Body of pancreas (tissue), 4 donors: ENCODE measurements around the gene HGFAC. TPM values are rescaled to one million over a fixed set of nuclear protein-coding genes. Genes with fewer than 3 reads are reported as not detected.

ENCODE experiments used
- ATAC-seq: fragments of 150-250 bp; one replicate; pipeline ENCODE4 v1.9.1; 2016
- DNase-seq, 4 donors: peaks; one replicate each; pipeline ENCODE4 v3.0.0-alpha.2; 2019
- H3K27ac ChIP-seq, 4 donors: fragments of 200-600 bp; sonication (generic); 1 replicate in 3 of 4; 2 replicates in 1 of 4; pipeline versions ENCODE4 v1.5.1 to v1.6.1; 2016 to 2019; ENCODE audit warnings: mild to moderate bottlenecking in 1 of 4, mixed read lengths in 1 of 4, moderate library complexity in 1 of 4
- H3K27me3 ChIP-seq, 2 donors: fragments of 200-600 bp; sonication (generic); one replicate each; pipeline ENCODE4 v1.6.0; 2016; ENCODE audit warnings: mild to moderate bottlenecking in 1 of 2
- H3K36me3 ChIP-seq, 2 donors: fragments of 200-600 bp; sonication (generic); replicated peaks in 1 of 2; 2 replicates each; pipeline ENCODE4 v1.5.1; 2016; ENCODE audit warnings: low read depth in 2 of 2; ENCODE audit not compliant: insufficient read depth in 1 of 2
- H3K4me1 ChIP-seq: fragments of 200-600 bp; sonication (generic); one replicate; pipeline ENCODE4 v1.6.0; 2016
- H3K4me3 ChIP-seq, 2 donors: fragments of 200-600 bp; sonication (generic); 1 replicate in 1 of 2; 2 replicates in 1 of 2; pipeline ENCODE4 v1.5.1; 2016 to 2019
- H3K9me3 ChIP-seq, 3 donors: fragments of 200-600 bp; sonication (generic); 1 replicate in 2 of 3; 2 replicates in 1 of 3; pipeline ENCODE4 v1.5.1; 2016
- CTCF ChIP-seq, 7 experiments: fragments of 450-650 bp in 4 of 7; fragments of 200-600 bp in 3 of 7; sonication (generic) in 3 of 7; IDR thresholded peaks; one replicate each; pipeline ENCODE4 v1.5.1; 2016 to 2019; ENCODE audit warnings: antibody characterized with exemption in 7 of 7
- POLR2A ChIP-seq, 3 donors: fragments of 450-650 bp; IDR thresholded peaks; one replicate each; pipeline ENCODE4 v1.6.1; 2016; ENCODE audit warnings: antibody characterized with exemption in 3 of 3, mild to moderate bottlenecking in 2 of 3
- WGBS, 2 donors: methylation state at CpG; one replicate each; pipeline ENCODE4 v1.1.5; 2017; 5-methylcytosine and 5-hydroxymethylcytosine counted together
- intact Hi-C: fragments of 100-400 bp; cut with DNase I; formaldehyde crosslinking; loops from one replicate; pipeline ENCODE4 v1.15.1; 2023
- total RNA-seq, 2 donors: library from RNA; depleted of rRNA; stranded (reverse); fragments of >200 nt; gene quantifications; one replicate each; pipeline ENCODE4 v1.1.0, GENCODE V29; 2016

The HGFAC gene
- total RNA-seq, 2 donors from 2014 or later = 0.78 TPM; not detected in 1

- Histone ChIP-seq H3K27me3 (no peaks in the 10 kb centered on the region), H3K9me3 (no peaks in the 10 kb centered on the region), H3K4me1 (peaks cover 21% of the 10 kb centered on the region), H3K27ac (no peak overlapping the region), H3K4me3 (no peak overlapping the region), H3K36me3 (no peaks in the 10 kb centered on the region)
- ATAC-seq (no peak), DNase-seq (no peak)
- 94 to 97% methylated on average over 14 to 47 of the region's 53 CpGs for WGBS, 2 donors
- TF ChIP-seq CTCF (IDR thresholded peaks at IDR 0.05) = no peak
- TF ChIP-seq POLR2A (IDR thresholded peaks at IDR 0.05) = no peak
- intact Hi-C loops = no loop called here
These were observed 5.9 kb downstream of the HGFAC start for GRCh38 chr4:3447431-3448395.

GRCh38 chr4:3449047-3449573, 7.3 kb downstream of the HGFAC start:
- Histone ChIP-seq H3K9me3 (no peaks in the 10 kb centered on the region), H3K4me1 (peaks cover 15% of the 10 kb centered on the region), H3K36me3 (no peaks in the 10 kb centered on the region), H3K4me3 (no peak overlapping the region), H3K27me3 (no peaks in the 10 kb centered on the region), H3K27ac (no peak overlapping the region)
- TF ChIP-seq POLR2A (IDR thresholded peaks at IDR 0.05) (no peak), CTCF (IDR thresholded peaks at IDR 0.05) (no peak)
- intact Hi-C loops = no loop called here
- WGBS, 2 donors = 86 to 92% methylated on average over 12 to 16 of the region's 21 CpGs
- no peak for DNase-seq
- no peak for ATAC-seq

- DNase-seq = no peak
- TF ChIP-seq POLR2A (IDR thresholded peaks at IDR 0.05) (no peak), CTCF (IDR thresholded peaks at IDR 0.05) (no peak)
- ATAC-seq = no peak
- Histone ChIP-seq H3K4me1 (peaks cover 15% of the 10 kb centered on the region), H3K4me3 (no peak overlapping the region), H3K27me3 (no peaks in the 10 kb centered on the region), H3K9me3 (no peaks in the 10 kb centered on the region), H3K36me3 (no peaks in the 10 kb centered on the region), H3K27ac (no peak overlapping the region)
- 83 to 84% methylated on average over 28 to 33 of the region's 35 CpGs for WGBS, 2 donors
- intact Hi-C loops = no loop called here
These were observed 8.1 kb downstream of the HGFAC start for GRCh38 chr4:3449574-3450534.

GRCh38 chr4:3450643-3451042, 8.9 kb downstream of the HGFAC start:
- Histone ChIP-seq H3K9me3 (peaks cover 0 to 3% (median 0%) of the 10 kb centered on the region in 3 donors), H3K27ac (no peak overlapping the region), H3K4me3 (no peak overlapping the region), H3K36me3 (no peaks in the 10 kb centered on the region), H3K4me1 (peaks cover 15% of the 10 kb centered on the region), H3K27me3 (no peaks in the 10 kb centered on the region)
- WGBS, 2 donors = 100% methylated on average over 4 of the region's 4 CpGs
- DNase-seq (no peak), ATAC-seq (no peak)
- TF ChIP-seq CTCF (IDR thresholded peaks at IDR 0.05) (no peak), POLR2A (IDR thresholded peaks at IDR 0.05) (no peak)
- intact Hi-C loops = no loop called here
